GM12878 (cell line): Measurements from ENCODE around the gene MYO6. TPM values are rescaled to one million over a fixed set of nuclear protein-coding genes. Genes with fewer than 3 reads are reported as not detected.

Experiments used
- ATAC-seq: fragments of 200-7000 bp; cut with Tn5 transposase; 3 replicates; pipeline ENCODE4 v1.9.1; 2020; ENCODE audit warnings: mild to moderate bottlenecking, moderate library complexity
- BruUV-seq: library from RNA; stranded (reverse); fragments of 400-500 nt; replicated peaks from 2 replicates; lab custom pipeline; 2021; lab: Mats Ljungman, UMichigan
- CTCF ChIA-PET: fragments of 300-600 bp; sonication (Branson Sonifier 250); formaldehyde crosslinking; extraction: SDS; loops from one replicate; lab custom pipeline; 2021; ENCODE audit warnings: inconsistent platforms; lab: Yijun Ruan, JAX
- POLR2A ChIA-PET: fragments of 350-600 bp; formaldehyde crosslinking; extraction: SDS; loops from one replicate; lab custom pipeline; 2021; ENCODE audit warnings: inconsistent platforms; lab: Charles Lee
- RAD21 ChIA-PET: fragments of 300-600 bp; sonication (Branson Sonifier 250); formaldehyde crosslinking; loops from one replicate; lab custom pipeline; 2023; ENCODE audit warnings: antibody characterized with exemption; ENCODE audit not compliant: unreplicated experiment; lab: Charles Lee
- SMC1A ChIA-PET: fragments of 300-600 bp; sonication (Branson Sonifier 250); formaldehyde crosslinking; loops from one replicate; lab custom pipeline; 2023; ENCODE audit not compliant: unreplicated experiment, uncharacterized antibody; lab: Charles Lee
- DNase-seq: peaks from one replicate; pipeline ENCODE4 v3.0.0-alpha.2; 2011; ENCODE audit warnings: low read depth, low spot score
- FAIRE-seq: peaks from 3 replicates; lab custom pipeline; 2011; peaks lifted over from hg19 to GRCh38; lab: Jason Lieb, UNC
- H2AFZ ChIP-seq: 2 replicates; pipeline ENCODE4 v1.6.0; 2011; ENCODE audit warnings: low read depth, low read length, control low read depth; ENCODE audit not compliant: control insufficient read depth
- H3K27ac ChIP-seq: 2 replicates; pipeline ENCODE4 v1.5.1; 2011; ENCODE audit warnings: control low read depth; ENCODE audit not compliant: control insufficient read depth, insufficient read depth
- H3K27me3 ChIP-seq, 2 experiments: replicated peaks in 1 of 2; 2 replicates each; pipeline versions ENCODE4 v1.6.0 to v1.6.1; 2011; ENCODE audit warnings: low read length in 1 of 2; ENCODE audit not compliant: control insufficient read depth in 2 of 2, insufficient read depth in 2 of 2
- H3K36me3 ChIP-seq, 2 experiments: 2 replicates each; pipeline ENCODE4 v1.5.1; 2011; ENCODE audit warnings: low read length in 1 of 2; ENCODE audit not compliant: control insufficient read depth in 2 of 2, insufficient read depth in 2 of 2
- H3K4me1 ChIP-seq: 2 replicates; pipeline ENCODE4 v1.6.1; 2011; ENCODE audit warnings: mild to moderate bottlenecking, low read length, moderate library complexity, mixed read lengths; ENCODE audit not compliant: control insufficient read depth, insufficient read depth
- H3K4me2 ChIP-seq: 2 replicates; pipeline ENCODE4 v1.6.0; 2011; ENCODE audit warnings: control low read depth; ENCODE audit not compliant: control insufficient read depth, insufficient read depth
- H3K4me3 ChIP-seq: fragments of 200-600 bp; sonication (generic); 2 replicates; pipeline ENCODE4 v1.5.1; 2016
- H3K79me2 ChIP-seq: 2 replicates; pipeline ENCODE4 v1.6.0; 2011; ENCODE audit warnings: low read length; ENCODE audit not compliant: control insufficient read depth, insufficient read depth
- H3K9ac ChIP-seq: 2 replicates; pipeline ENCODE4 v1.8.0; 2011; ENCODE audit warnings: low read length, control low read depth, mixed read lengths; ENCODE audit not compliant: control insufficient read depth, insufficient read depth
- H3K9me3 ChIP-seq: replicated peaks from 3 replicates; pipeline ENCODE4 v1.5.1; 2011; ENCODE audit warnings: mild to moderate bottlenecking, low read length; ENCODE audit not compliant: control insufficient read depth, insufficient read depth
- H4K20me1 ChIP-seq: 2 replicates; pipeline ENCODE4 v1.6.0; 2011; ENCODE audit not compliant: control insufficient read depth, insufficient read depth
- JUNB ChIP-seq: IDR thresholded peaks from 2 replicates; pipeline ENCODE4 v1.6.1; 2016; ENCODE audit warnings: antibody characterized with exemption, mild to moderate bottlenecking
- MTA2 ChIP-seq: fragments of 450-650 bp; IDR thresholded peaks from 2 replicates; pipeline ENCODE4 v1.6.1; 2016; ENCODE audit warnings: low read depth, mild to moderate bottlenecking, moderate library complexity
- MXI1 ChIP-seq: fragments of 150-350 bp; IDR thresholded peaks from 2 replicates; pipeline ENCODE4 v1.6.1; 2011; ENCODE audit warnings: low read depth, mild to moderate bottlenecking, inconsistent platforms, low read length, improper control_type of control experiment
- NFXL1 ChIP-seq: fragments of 450-650 bp; IDR thresholded peaks from 2 replicates; pipeline ENCODE4 v1.6.1; 2017; ENCODE audit warnings: antibody characterized with exemption, mild to moderate bottlenecking, borderline replicate concordance
- NFYB ChIP-seq: IDR thresholded peaks from 2 replicates; pipeline ENCODE4 v1.6.1; 2011; ENCODE audit warnings: low read depth, mild to moderate bottlenecking, low read length, improper control_type of control experiment, moderate library complexity; ENCODE audit not compliant: insufficient read depth
- RBBP5 ChIP-seq: fragments of 200-600 bp; sonication (generic); conservative IDR thresholded peaks from 2 replicates; pipeline ENCODE4 v1.6.1; 2016
- RELA ChIP-seq: fragments of 450-650 bp; IDR thresholded peaks from 2 replicates; pipeline ENCODE4 v1.8.0; 2014; ENCODE audit warnings: borderline replicate concordance; ENCODE audit not compliant: partially characterized antibody
- RFX5 ChIP-seq: IDR thresholded peaks from 2 replicates; pipeline ENCODE4 v1.6.1; 2011; ENCODE audit warnings: low read depth, low read length, improper control_type of control experiment
- SMARCA5 ChIP-seq: fragments of 450-650 bp; IDR thresholded peaks from 2 replicates; pipeline ENCODE4 v1.6.1; 2017; ENCODE audit warnings: mild to moderate bottlenecking
- TBL1XR1 ChIP-seq: IDR thresholded peaks from 2 replicates; pipeline ENCODE4 v1.6.1; 2012; ENCODE audit warnings: low read depth, low read length, improper control_type of control experiment
- ZBTB33 ChIP-seq: fragments of 450-650 bp; IDR thresholded peaks from 2 replicates; pipeline ENCODE4 v1.6.1; 2017; ENCODE audit warnings: mild to moderate bottlenecking
- ZNF207 ChIP-seq: fragments of 450-650 bp; IDR thresholded peaks from 2 replicates; pipeline ENCODE4 v1.6.1; 2014; ENCODE audit warnings: antibody characterized with exemption, mild to moderate bottlenecking, borderline replicate concordance
- WGBS: methylation state at CpG from one replicate; pipeline ENCODE4 v1.1.6; 2016; ENCODE audit warnings: low lambda C conversion rate; ENCODE audit not compliant: insufficient replicate concordance, insufficient coverage; ENCODE audit errors: missing lambda C conversion rate; 5-methylcytosine and 5-hydroxymethylcytosine counted together
- in situ Hi-C: fragments of 300-500 bp; cut with MboI; formaldehyde crosslinking; loops from 9 replicates; pipeline ENCODE4 v1.14.3; 2018; ENCODE audit warnings: mixed read lengths
- intact Hi-C: fragments of 100-400 bp; cut with micrococcal nuclease; formaldehyde crosslinking; loops from one replicate; pipeline ENCODE4 v1.14.2; 2022; ENCODE audit not compliant: unreplicated experiment
- polyA plus RNA-seq, 11 experiments: library from polyadenylated mRNA; depleted of rRNA in 4 of 11; unstranded in 6 of 11; stranded (reverse) in 5 of 11; fragments of >200 nt; fragmentation: Nextera tagmentation in 4 of 11; fragmentation: Illumina TruSeq in 1 of 11; extraction: Ambion mirVana in 4 of 11; extraction: Trizol in 1 of 11; gene quantifications; 1 replicate in 1 of 11; 2 replicates in 10 of 11; pipeline versions ENCODE4 v1.2.1 to v1.2.3, GENCODE V29; 2011 to 2016; ENCODE audit warnings: inconsistent platforms in 2 of 11, missing spikeins in 2 of 11, low read depth in 1 of 11
- total RNA-seq, 4 experiments: library from RNA; depleted of rRNA in 3 of 4; stranded (reverse); fragments of >200 nt in 3 of 4; fragmentation: Illumina TruSeq in 1 of 4; extraction: Trizol in 1 of 4; gene quantifications; 2 replicates each; pipeline versions ENCODE4 v1.2.1 to v1.2.3, GENCODE V29; 2013 to 2021

MYO6 gene
- total and polyA plus RNA-seq, 10 of the 15 experiments (the other 5 are each of a cell fraction or from before 2014, with no cell fraction given), result 7.9 to 30.4 (median 16.8) TPM

- H3K4me3 ChIP-seq, result no peak overlapping the region
- 37% methylated on average over 3 of the region's 3 CpGs for WGBS
- POLR2A ChIA-PET, result no interaction called here
- no peak overlapping the region for H3K4me2 ChIP-seq
- H3K36me3 ChIP-seq, result peaks cover 0 to 2% of the 10 kb centered on the region in 2 experiments; a peak in 3 of 4 replicates
- FAIRE-seq, result no peak
- no peaks in the 10 kb centered on the region for H3K4me1 ChIP-seq
- intact Hi-C loops, result no loop called here
- TF ChIP-seq RELA, result no peak
- no peak for TF ChIP-seq NFYB
- no peak for TF ChIP-seq NFXL1
- TF ChIP-seq ZBTB33, result no peak
- TF ChIP-seq RFX5, result no peak
- TF ChIP-seq RBBP5, result no peak
- TF ChIP-seq ZNF207, result no peak
- no peak for TF ChIP-seq SMARCA5
- no peak for TF ChIP-seq MXI1
- TF ChIP-seq TBL1XR1, result no peak
- no peak for TF ChIP-seq JUNB
- TF ChIP-seq MTA2, result no peak
- CTCF ChIA-PET, result interaction anchor here (2.9 kb wide), 1 partner anchor 30 kb away, joined by 12 read pairs; no protein-coding TSS in a partner anchor
- no TSS peak for BruUV-seq
- no peaks in the 10 kb centered on the region for H3K27me3 ChIP-seq
- no peaks in the 10 kb centered on the region for H3K79me2 ChIP-seq
- H3K9me3 ChIP-seq, result no peaks in the 10 kb centered on the region
- no peak overlapping the region for H3K27ac ChIP-seq
- no peak for DNase-seq
- H4K20me1 ChIP-seq, result no peaks in the 10 kb centered on the region
- SMC1A ChIA-PET, result no interaction called here
- RAD21 ChIA-PET, result no interaction called here
- no peak overlapping the region for H3K9ac ChIP-seq
- in situ Hi-C loops, result no loop called here
- no peak for ATAC-seq
- H2AFZ ChIP-seq, result no peak overlapping the region
Measured at GRCh38 chr6:75863784-75864183, 114.7 kb downstream of the MYO6 start.
